Panc1 (cell line): ENCODE data around the gene PKM. TPM values are rescaled to one million over a fixed set of nuclear protein-coding genes. Genes with fewer than 3 reads are reported as not detected.
A peak's percentile ranks its signal among the peaks of the same experiment; 100 is the strongest.

Experiments used
- ATAC-seq: fragments of 200-7000 bp; cut with Tn5 transposase; 2 replicates; pipeline ENCODE4 v1.9.1; 2020; ENCODE audit warnings: mild to moderate bottlenecking, moderate library complexity
- BruUV-seq: library from RNA; stranded (reverse); fragments of 400-500 nt; replicated peaks from 2 replicates; lab custom pipeline; 2021; lab: Mats Ljungman, UMichigan
- CTCF ChIA-PET: fragments of 300-600 bp; sonication (Branson Sonifier 250); formaldehyde crosslinking; loops from one replicate; lab custom pipeline; 2022; ENCODE audit warnings: antibody characterized with exemption; lab: Charles Lee
- POLR2A ChIA-PET: fragments of 300-600 bp; sonication (Branson Sonifier 250); formaldehyde crosslinking; loops from one replicate; lab custom pipeline; 2022; ENCODE audit warnings: antibody characterized with exemption; lab: Charles Lee
- DNase-seq: peaks from one replicate; pipeline ENCODE4 v3.0.0-alpha.2; 2010; ENCODE audit warnings: low read depth, low spot score
- H3K27ac ChIP-seq: 2 replicates; pipeline ENCODE4 v1.5.1; 2011; ENCODE audit warnings: mild to moderate bottlenecking, low read length, inconsistent platforms
- H3K27me3 ChIP-seq: fragments of 200-500 bp; sonication (Bioruptor generic); 2 replicates; pipeline ENCODE4 v1.6.0; 2014; ENCODE audit warnings: low read length, inconsistent platforms; ENCODE audit not compliant: control insufficient read depth, insufficient read depth
- H3K36me3 ChIP-seq: fragments of 200-500 bp; sonication (Bioruptor generic); 2 replicates; pipeline ENCODE4 v1.5.1; 2014; ENCODE audit warnings: inconsistent platforms, mild to moderate bottlenecking, low read length, moderate library complexity; ENCODE audit not compliant: control insufficient read depth, insufficient read depth
- H3K4me1 ChIP-seq: 2 replicates; pipeline ENCODE4 v1.5.1; 2011; ENCODE audit warnings: inconsistent platforms, mild to moderate bottlenecking, low read length, moderate library complexity; ENCODE audit not compliant: control insufficient read depth, insufficient read depth
- H3K4me3 ChIP-seq, 2 experiments: 2 replicates each; pipeline ENCODE4 v1.5.1; 2011 to 2012; ENCODE audit warnings: low read depth in 2 of 2, low read length in 2 of 2, mild to moderate bottlenecking in 2 of 2, inconsistent platforms in 1 of 2, moderate library complexity in 1 of 2
- H3K9me3 ChIP-seq: fragments of 200-500 bp; sonication (Bioruptor generic); 2 replicates; pipeline ENCODE4 v1.5.1; 2014; ENCODE audit warnings: low read depth, mild to moderate bottlenecking, inconsistent platforms, low read length, moderate library complexity; ENCODE audit not compliant: control insufficient read depth, insufficient read depth
- CTCF ChIP-seq: fragments of 450-650 bp; IDR thresholded peaks from 2 replicates; pipeline ENCODE4 v1.5.1; 2017; ENCODE audit warnings: mild to moderate bottlenecking
- POLR2AphosphoS5 ChIP-seq: IDR thresholded peaks from 2 replicates; pipeline ENCODE4 v1.6.1; 2012; ENCODE audit warnings: mild to moderate bottlenecking, low read depth, low read length, moderate library complexity
- REST ChIP-seq, 2 experiments: IDR thresholded peaks; 2 replicates each; pipeline ENCODE4 v1.6.1; 2011 to 2012; ENCODE audit warnings: low read depth in 2 of 2, control low read depth in 1 of 2, low read length in 1 of 2, mild to moderate bottlenecking in 1 of 2, moderate library complexity in 1 of 2; ENCODE audit not compliant: insufficient read depth in 1 of 2
- SIN3A ChIP-seq: IDR thresholded peaks from 2 replicates; pipeline ENCODE4 v1.6.1; 2012; ENCODE audit warnings: low read depth, mild to moderate bottlenecking, low read length, moderate library complexity, borderline replicate concordance; ENCODE audit not compliant: insufficient read depth
- TCF7L2 ChIP-seq: IDR thresholded peaks from 2 replicates; pipeline ENCODE4 v1.6.1; 2011; ENCODE audit warnings: mild to moderate bottlenecking, low read depth, low read length, inconsistent platforms
- in situ Hi-C: cut with HindIII; loops from 2 replicates; pipeline ENCODE4 v1.10.0; 2016; ENCODE audit warnings: low sequenced_read_pairs, low pct_unique_long_range_greater_than_20kb
- intact Hi-C: fragments of 100-400 bp; cut with micrococcal nuclease; formaldehyde crosslinking; loops from one replicate; pipeline ENCODE4 v1.10.0; 2022; ENCODE audit not compliant: unreplicated experiment
- total RNA-seq: library from RNA; stranded (reverse); gene quantifications from one replicate; pipeline ENCODE4 v1.2.1, GENCODE V29; 2021; ENCODE audit not compliant: unreplicated experiment

PKM gene
- total RNA-seq, 1 experiment from 2014 or later = 1,590 TPM

- in situ Hi-C loops = no loop called here
- ChIA-PET POLR2A (interaction anchor here (1.1 kb wide), 1 partner anchor 38 kb away, joined by 4 read pairs; no protein-coding TSS in a partner anchor), CTCF (no interaction called here)
- Histone ChIP-seq H3K9me3 (no peaks in the 10 kb centered on the region), H3K27ac (peak overlapping the region; percentile 96), H3K4me3 (peak overlapping the region; percentile 84 to 97), H3K27me3 (no peaks in the 10 kb centered on the region), H3K36me3 (peaks cover 9% of the 10 kb centered on the region), H3K4me1 (peaks cover 17% of the 10 kb centered on the region)
- TSS peak; percentile 97 for BruUV-seq
- DNase-seq = no peak
- intact Hi-C loops = no loop called here
- ATAC-seq = peak; percentile 19
- TF ChIP-seq TCF7L2 = no peak
- no peak for TF ChIP-seq REST (IDR thresholded peaks at IDR 0.05; ENCODE audit: insufficient read depth in 1 of 2, low read depth in 2 of 2, low read length in 1 of 2)
- TF ChIP-seq CTCF = no peak
- no peak for TF ChIP-seq SIN3A
- no peak for TF ChIP-seq POLR2AphosphoS5
Measured at GRCh38 chr15:72231833-72232478, 966 bp upstream of the PKM start.

- H3K4me1 ChIP-seq = peaks cover 28% of the 10 kb centered on the region
- ChIA-PET CTCF (interaction anchor here (0.7 kb wide), 1 partner anchor 77 kb away, joined by 3 read pairs; no protein-coding TSS in a partner anchor), POLR2A (interaction anchor here (0.6 kb wide), 1 partner anchor 28 kb away, joined by 5 read pairs; no protein-coding TSS in a partner anchor)
- H3K27me3 ChIP-seq = no peaks in the 10 kb centered on the region
- in situ Hi-C loops (no loop called here), intact Hi-C loops (no loop called here)
- ATAC-seq (peak; percentile 48), DNase-seq (no peak)
- TF ChIP-seq REST (IDR thresholded peaks at IDR 0.05; ENCODE audit: insufficient read depth in 1 of 2, low read depth in 2 of 2, low read length in 1 of 2) = no peak
- no peak; the same call in 1 of the 2 replicates for TF ChIP-seq POLR2AphosphoS5
- TF ChIP-seq CTCF = no peak
- H3K4me3 ChIP-seq = peak overlapping the region; percentile 84 to 97
- BruUV-seq = no TSS peak
- peaks cover 15% of the 10 kb centered on the region for H3K36me3 ChIP-seq
- peak overlapping the region; percentile 96 for H3K27ac ChIP-seq
- no peaks in the 10 kb centered on the region for H3K9me3 ChIP-seq
Measured at GRCh38 chr15:72230197-72231065, 559 bp downstream of the PKM start.
